GM21723 (cell line): ENCODE data around the gene CD86.

Source experiments
- ATAC-seq: cut with Tn5 transposase; IDR thresholded peaks from one replicate; pipeline ENCODE4 v1.9.1; 2021; ENCODE audit warnings: mild to moderate bottlenecking, moderate library complexity; ENCODE audit not compliant: unreplicated experiment

The CD86 gene

GRCh38 chr3:122088531-122088930 lies 33.4 kb downstream of the CD86 start:
- no peak for ATAC-seq

DNA sequence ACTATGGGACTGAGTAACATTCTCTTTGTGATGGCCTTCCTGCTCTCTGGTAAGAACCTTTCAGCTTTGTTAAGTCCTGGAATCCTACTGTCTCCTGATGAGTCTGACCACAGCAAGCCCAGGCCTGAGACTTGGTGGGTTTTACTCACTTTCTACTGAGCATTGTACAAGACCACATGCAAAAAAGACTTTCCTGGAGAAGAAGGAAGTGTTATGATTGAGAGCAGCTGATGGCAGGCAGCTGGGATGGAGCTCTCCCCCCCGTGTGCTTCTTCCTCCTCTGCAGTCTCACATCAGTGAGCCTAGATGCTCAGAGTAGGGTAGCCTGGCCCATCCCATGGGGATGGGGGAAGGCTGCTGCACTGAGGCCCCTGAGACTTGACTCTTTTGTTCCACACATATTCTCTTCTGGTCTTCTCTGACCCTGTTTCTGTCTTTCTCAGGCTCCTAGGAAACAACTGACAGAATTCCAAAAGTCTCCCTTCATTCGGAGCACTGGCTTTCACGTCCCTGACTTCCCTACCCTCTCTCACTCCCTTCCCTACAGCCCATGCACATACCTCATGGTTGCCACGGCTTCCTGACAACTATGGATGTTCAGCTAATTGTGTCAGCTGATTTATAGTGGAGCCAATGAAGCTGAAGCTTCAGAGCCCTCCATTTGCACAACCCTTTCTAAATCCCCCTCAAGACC lies 36.6 kb downstream of the CD86 start:
- ATAC-seq: peak; percentile 55

- peak; percentile 36 for ATAC-seq
Measured at GRCh38 chr3:122092460-122093165, 37.5 kb downstream of the CD86 start.

GRCh38 chr3:122094125-122094524 lies 39.0 kb downstream of the CD86 start:
- ATAC-seq: peak; percentile 45

DNA sequence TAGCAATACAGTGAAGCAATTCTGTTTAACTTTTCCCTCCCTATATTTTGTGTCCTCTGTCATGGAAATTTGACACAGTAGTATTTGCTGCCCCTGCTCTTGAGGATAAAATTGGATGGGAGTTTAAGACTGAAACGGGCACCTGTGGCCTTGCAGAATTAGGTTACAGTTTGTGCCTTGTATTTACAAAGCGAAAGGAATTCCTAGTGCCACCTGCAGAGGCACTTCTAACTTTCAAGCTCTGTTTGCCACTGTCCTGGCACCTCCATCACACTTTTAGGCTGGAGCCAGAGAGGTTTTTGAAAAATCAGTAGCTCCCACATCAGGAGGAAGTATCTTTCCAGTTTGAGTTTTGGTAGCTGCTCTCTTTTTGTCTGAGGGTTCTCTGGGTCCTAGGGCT lies 39.5 kb downstream of the CD86 start:
- ATAC-seq: no peak

DNA sequence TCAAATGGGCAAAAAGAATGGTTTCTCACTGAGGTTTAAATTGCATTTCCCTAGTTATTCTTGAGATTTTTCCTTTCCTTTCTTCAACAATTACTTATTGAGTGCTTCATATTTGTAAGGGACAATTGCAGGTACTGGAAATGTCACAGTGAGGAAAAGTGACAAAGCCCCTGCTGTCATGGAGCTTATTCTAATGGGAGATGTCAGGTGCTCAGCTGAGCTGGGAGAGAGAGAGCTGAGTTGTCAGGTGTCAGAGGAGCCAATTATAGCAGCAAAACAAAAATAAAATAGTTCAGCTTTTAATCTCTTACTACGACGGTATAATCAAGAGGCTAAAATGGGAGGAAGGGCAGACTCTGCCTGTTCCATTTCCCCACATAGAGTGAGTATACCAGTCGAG lies 42.0 kb downstream of the CD86 start:
- ATAC-seq: no peak

DNA sequence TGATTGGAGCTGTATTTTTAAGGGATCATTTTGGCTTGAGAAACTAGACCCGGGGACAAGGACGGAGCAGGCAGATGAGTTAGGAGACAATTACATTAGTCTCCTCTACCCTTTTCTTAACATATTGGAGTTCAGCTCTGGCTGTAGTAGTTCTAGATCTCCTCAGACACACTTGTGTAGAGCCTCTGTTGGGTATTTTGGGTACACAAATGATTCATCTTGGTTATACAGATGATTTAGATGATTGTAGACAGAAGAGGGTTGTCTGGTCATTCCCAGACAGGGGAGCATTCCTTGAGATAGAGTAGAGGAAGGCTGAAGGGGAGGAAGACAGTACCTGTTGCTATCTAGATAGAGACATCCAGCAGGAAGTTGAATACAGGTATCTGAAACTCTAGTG lies 43.4 kb downstream of the CD86 start:
- ATAC-seq: no peak

DNA sequence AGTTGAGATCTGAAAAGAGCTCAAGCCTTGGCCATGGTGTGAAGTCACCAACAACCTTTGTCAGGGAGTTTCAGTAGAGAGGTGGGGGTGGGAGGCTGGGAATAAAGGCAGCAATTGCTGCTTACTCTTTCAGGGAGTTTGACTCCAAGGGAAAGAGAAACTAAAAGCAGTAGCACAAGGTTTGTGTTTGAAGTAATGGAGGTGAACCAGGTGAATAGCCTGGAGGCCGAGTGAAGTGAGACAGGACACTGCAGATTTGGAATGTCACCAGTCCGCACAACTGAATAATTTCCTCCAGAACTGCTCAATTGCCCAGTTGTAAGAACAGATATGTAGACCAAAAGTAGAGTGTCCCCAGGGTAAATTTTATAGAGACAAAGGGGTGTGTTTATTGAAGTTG lies 44.1 kb downstream of the CD86 start:
- ATAC-seq: no peak

DNA sequence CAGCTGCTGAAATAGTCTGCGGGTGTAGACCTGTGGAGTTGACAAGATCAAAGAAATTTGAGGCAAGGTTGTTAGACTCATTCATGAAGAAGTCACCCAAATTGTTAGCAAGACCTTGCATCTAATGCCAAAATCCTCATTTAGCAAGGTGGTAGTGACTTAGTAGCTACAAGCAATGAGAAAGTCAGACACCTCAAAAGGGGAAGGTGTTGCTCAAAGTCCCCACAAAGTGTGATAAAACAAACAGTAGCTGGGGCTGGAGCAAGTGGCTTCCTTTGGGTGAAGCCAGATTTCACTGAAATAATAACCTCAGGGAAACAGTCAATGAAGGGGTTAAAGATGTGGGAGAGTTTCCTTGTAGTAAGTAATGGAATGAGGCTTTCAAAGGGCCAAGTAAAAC lies 44.9 kb downstream of the CD86 start:
- ATAC-seq: no peak

- peak; percentile 44 for ATAC-seq
Measured at GRCh38 chr3:122100591-122101463, 45.7 kb downstream of the CD86 start.

DNA sequence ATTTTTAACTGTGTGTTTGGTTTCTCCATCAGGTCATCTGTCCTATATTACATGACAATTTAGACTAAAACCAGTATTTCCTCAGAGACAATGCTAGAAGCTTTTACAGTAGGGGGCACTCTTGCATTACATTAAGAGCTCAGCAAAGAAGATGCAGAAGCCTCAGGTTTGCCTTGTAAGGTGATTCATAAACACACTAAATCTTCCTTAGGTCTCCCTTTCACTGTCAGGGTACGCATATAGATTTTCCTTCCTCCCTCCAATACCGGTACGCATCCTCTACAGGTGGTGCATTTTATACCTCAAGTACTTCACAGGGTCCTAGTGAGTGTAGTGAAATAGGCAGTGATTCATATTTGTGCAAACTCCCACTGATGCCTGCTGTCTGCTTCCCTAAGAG lies 46.5 kb downstream of the CD86 start:
- ATAC-seq: peak; percentile 58

DNA sequence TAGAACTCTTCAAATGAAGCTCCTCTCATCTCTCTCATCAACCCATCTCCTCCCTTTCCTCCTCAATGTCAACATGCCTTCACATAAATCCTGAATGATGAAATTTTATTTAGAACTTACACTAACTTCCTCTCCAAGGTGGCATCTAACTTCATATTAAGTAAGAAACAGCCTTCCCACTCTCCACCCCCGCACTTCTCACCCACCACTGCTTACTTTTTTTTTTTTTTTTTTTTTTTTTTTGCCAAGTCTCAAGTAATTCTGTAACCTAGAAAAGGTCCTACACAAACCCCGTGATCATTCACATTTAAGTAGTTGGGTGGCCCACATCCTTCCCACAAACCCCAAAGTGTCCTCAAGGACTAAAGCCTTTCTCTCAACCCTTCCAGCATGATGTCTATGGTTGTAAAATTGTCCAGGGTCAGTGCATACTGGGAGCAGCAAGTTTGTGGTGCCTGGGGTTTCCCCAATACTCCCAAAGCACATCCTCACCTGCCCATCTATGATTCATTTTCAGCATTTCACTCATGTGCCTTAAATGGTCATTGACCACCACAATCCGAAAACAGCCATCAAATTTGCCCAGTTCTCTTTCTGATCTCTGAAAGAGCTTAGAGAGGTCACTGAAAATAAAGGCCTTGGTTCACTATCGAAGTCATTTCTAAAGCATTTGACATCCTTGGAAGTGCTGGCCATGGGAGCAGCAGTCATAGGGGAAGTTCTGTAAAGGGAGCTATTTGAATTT lies 47.2 kb downstream of the CD86 start:
- peak; percentile 40 for ATAC-seq

- ATAC-seq: no peak
Measured at GRCh38 chr3:122103821-122104514, 48.8 kb downstream of the CD86 start.

- ATAC-seq: no peak
Measured at GRCh38 chr3:122104515-122105194, 49.5 kb downstream of the CD86 start.

DNA sequence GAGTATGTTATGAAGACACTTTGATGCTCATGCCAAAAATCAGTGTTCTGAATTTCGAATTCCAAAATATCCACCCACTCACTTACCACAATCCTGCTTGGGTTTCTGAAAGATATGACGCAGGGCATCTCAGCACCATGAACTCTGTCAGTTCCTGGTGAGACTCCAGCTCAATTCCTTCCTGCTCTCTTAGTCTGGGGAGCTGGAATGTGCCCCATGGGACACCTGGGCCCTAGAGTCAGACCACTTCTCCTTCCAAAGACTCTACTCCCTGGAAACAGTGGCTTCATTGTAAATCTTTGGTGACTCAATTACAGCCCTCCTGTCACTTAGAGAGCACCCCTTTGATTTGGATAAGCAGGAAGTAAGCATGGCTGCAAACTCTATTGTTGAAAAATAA lies 50.5 kb downstream of the CD86 start:
- ATAC-seq: no peak

GRCh38 chr3:122107171-122107570 lies 52.0 kb downstream of the CD86 start:
- no peak for ATAC-seq

DNA sequence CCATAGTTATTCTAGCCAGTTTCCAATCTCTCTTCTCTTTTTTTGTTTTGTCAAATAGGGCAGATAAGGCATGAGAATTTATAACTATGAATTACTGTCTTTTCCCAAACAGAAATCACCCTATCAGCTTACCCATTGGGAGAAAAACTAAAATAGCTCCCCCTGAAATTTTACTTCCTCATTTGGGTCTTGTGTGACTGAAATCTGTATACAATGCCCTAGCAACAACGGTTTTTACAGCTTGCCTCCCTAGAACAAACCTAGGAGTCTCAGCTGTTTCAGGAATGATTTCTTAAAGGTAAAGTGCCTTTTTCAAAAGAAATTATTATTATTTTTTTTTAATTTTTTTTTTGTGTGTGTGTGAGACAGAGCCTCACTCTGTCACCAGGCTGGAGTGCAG lies 56.8 kb downstream of the CD86 start:
- no peak for ATAC-seq

- no peak for ATAC-seq
Measured at GRCh38 chr3:122112754-122113153, 57.6 kb downstream of the CD86 start.

GRCh38 chr3:122123850-122124249 lies 68.7 kb downstream of the CD86 start:
- no peak for ATAC-seq
